ENCODE results near the gene PLA2G15.

PLA2G15 gene

DNA sequence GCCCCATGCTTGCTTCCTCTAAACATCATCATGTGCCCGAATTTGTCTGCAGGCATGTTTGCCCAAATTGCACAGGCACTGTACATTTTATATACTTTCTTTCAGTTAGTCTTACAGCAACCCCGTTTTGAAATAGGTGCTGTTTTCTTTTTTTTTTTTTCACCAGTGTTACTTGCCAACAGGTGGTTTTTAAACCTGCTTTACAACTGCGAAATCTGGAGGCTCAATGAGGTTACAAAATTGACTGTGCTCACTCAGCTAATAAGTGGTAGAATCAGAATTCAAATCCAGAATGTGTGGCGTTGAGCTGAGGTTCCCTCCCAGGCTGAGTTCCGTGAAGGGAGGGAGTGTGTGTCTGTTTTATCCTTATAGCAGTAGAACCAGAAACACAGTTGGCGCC, 5.8 kb downstream of the PLA2G15 start:
- Histone ChIP-seq H3K79me1 (ENCODE audit: low read length) (no peaks in the 10 kb centered on the region), H3K4ac (ENCODE audit: low read depth, low read length) (no peak overlapping the region), H2BK5ac (ENCODE audit: low read length) (no peak overlapping the region), H3K79me2 (ENCODE audit: control insufficient read depth, insufficient read depth, low read length) (no peaks in the 10 kb centered on the region), H3K9ac (ENCODE audit: low read length) (no peak overlapping the region), H3K36me3 (ENCODE audit: control insufficient read depth, insufficient read depth, low read length) (no peaks in the 10 kb centered on the region), H3K56ac (ENCODE audit: low read length) (no peak overlapping the region), H3K4me2 (ENCODE audit: low read length) (no peak overlapping the region), H3K18ac (ENCODE audit: low read length) (no peak overlapping the region), H3K27ac (ENCODE audit: low read depth, low read length) (no peak overlapping the region), H2AK5ac (ENCODE audit: low read length) (no peak overlapping the region), H4K8ac (ENCODE audit: low read depth, low read length) (no peak overlapping the region), H3K4me1 (ENCODE audit: control insufficient read depth, low read depth, low read length) (no peaks in the 10 kb centered on the region), H3K23ac (ENCODE audit: low read length) (no peak overlapping the region), H4K5ac (ENCODE audit: low read length) (no peak overlapping the region), H2BK120ac (ENCODE audit: low read depth, low read length) (no peak overlapping the region), H2BK15ac (replicated peaks; ENCODE audit: low read depth) (no peak overlapping the region), H3K27me3 (ENCODE audit: insufficient read depth, low read length, poor library complexity) (no peaks in the 10 kb centered on the region), H3K4me3 (ENCODE audit: low read length) (no peak overlapping the region)
- DNase-seq, result no peak
- no CpG with 5 or more reads among the region's 6 CpGs for WGBS (ENCODE audit: extremely low coverage, insufficient coverage, low lambda C conversion rate)

DNA sequence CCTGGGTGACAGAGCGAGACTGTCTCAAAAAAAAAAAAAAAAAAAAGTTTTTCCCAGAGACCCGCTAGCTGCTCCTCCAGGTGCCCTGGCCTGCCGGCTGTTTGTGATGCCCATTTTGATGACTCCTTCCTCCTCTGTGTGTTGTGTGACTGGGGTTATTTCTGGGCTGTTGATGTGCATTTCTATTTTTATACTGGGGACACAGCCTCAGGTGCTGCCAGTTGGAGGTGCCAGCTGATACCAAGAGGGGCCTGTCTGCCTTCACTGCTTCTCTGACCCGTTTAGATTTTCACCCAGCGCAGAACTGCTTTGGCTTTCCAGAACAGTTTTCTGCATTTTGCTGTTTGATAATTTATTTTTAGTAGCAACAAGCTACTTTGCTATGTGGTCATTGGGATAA, 6.7 kb downstream of the PLA2G15 start:
- Histone ChIP-seq H3K79me1 (ENCODE audit: low read length) (no peaks in the 10 kb centered on the region), H2AK5ac (ENCODE audit: low read length) (no peak overlapping the region), H4K8ac (ENCODE audit: low read depth, low read length) (no peak overlapping the region), H3K4me3 (ENCODE audit: low read length) (no peak overlapping the region), H3K9ac (ENCODE audit: low read length) (no peak overlapping the region), H4K5ac (ENCODE audit: low read length) (no peak overlapping the region), H3K4me2 (ENCODE audit: low read length) (no peak overlapping the region), H3K18ac (ENCODE audit: low read length) (no peak overlapping the region), H2BK15ac (replicated peaks; ENCODE audit: low read depth) (no peak overlapping the region), H2BK5ac (ENCODE audit: low read length) (no peak overlapping the region), H3K23ac (ENCODE audit: low read length) (no peak overlapping the region), H3K27ac (ENCODE audit: low read depth, low read length) (no peak overlapping the region), H2BK120ac (ENCODE audit: low read depth, low read length) (no peak overlapping the region), H3K56ac (ENCODE audit: low read length) (no peak overlapping the region), H3K4ac (ENCODE audit: low read depth, low read length) (no peak overlapping the region), H3K4me1 (ENCODE audit: control insufficient read depth, low read depth, low read length) (no peaks in the 10 kb centered on the region), H3K27me3 (ENCODE audit: insufficient read depth, low read length, poor library complexity) (no peaks in the 10 kb centered on the region), H3K36me3 (ENCODE audit: control insufficient read depth, insufficient read depth, low read length) (no peaks in the 10 kb centered on the region), H3K79me2 (ENCODE audit: control insufficient read depth, insufficient read depth, low read length) (no peaks in the 10 kb centered on the region)
- no CpG with 5 or more reads among the region's 5 CpGs for WGBS (ENCODE audit: extremely low coverage, insufficient coverage, low lambda C conversion rate)
- DNase-seq, result no peak

DNA sequence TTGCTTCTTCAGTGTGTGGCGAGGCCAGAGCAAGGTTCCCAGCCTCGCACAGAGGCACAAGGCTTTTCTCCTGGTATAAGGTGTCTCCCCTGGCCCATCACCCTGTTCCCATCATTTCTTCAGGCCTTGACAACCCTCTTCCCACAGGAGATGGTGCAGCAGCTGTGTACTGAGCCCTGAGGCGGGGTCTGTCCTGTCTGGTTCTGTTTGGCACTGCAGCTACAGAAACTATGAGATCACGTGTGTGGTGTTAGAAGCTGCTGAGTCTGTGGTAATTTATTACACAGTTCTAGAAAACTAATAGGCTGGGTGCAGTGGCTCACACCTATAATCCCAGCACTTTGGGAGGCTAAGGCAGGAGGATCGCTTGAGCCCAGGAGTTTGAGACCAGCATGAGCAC, 7.2 kb downstream of the PLA2G15 start:
- no peak overlapping the region for H3K9ac ChIP-seq (ENCODE audit: low read length)
- no peak overlapping the region for H3K23ac ChIP-seq (ENCODE audit: low read length)
- no CpG with 5 or more reads among the region's 5 CpGs for WGBS (ENCODE audit: extremely low coverage, insufficient coverage, low lambda C conversion rate)
- no peak overlapping the region for H4K8ac ChIP-seq (ENCODE audit: low read depth, low read length)
- H2BK15ac ChIP-seq (replicated peaks; ENCODE audit: low read depth), result no peak overlapping the region
- H2BK5ac ChIP-seq (ENCODE audit: low read length), result no peak overlapping the region
- H3K36me3 ChIP-seq (ENCODE audit: control insufficient read depth, insufficient read depth, low read length), result no peaks in the 10 kb centered on the region
- no peak overlapping the region for H3K4me2 ChIP-seq (ENCODE audit: low read length)
- no peak overlapping the region for H3K4me3 ChIP-seq (ENCODE audit: low read length)
- H3K27ac ChIP-seq (ENCODE audit: low read depth, low read length), result no peak overlapping the region
- H3K27me3 ChIP-seq (ENCODE audit: insufficient read depth, low read length, poor library complexity), result no peaks in the 10 kb centered on the region
- H3K79me1 ChIP-seq (ENCODE audit: low read length), result no peaks in the 10 kb centered on the region
- H3K56ac ChIP-seq (ENCODE audit: low read length), result no peak overlapping the region
- no peak overlapping the region for H3K4ac ChIP-seq (ENCODE audit: low read depth, low read length)
- H3K79me2 ChIP-seq (ENCODE audit: control insufficient read depth, insufficient read depth, low read length), result no peaks in the 10 kb centered on the region
- H4K5ac ChIP-seq (ENCODE audit: low read length), result no peak overlapping the region
- no peak for DNase-seq
- H3K4me1 ChIP-seq (ENCODE audit: control insufficient read depth, low read depth, low read length), result no peaks in the 10 kb centered on the region
- H2AK5ac ChIP-seq (ENCODE audit: low read length), result no peak overlapping the region
- H3K18ac ChIP-seq (ENCODE audit: low read length), result no peak overlapping the region
- no peak overlapping the region for H2BK120ac ChIP-seq (ENCODE audit: low read depth, low read length)

DNA sequence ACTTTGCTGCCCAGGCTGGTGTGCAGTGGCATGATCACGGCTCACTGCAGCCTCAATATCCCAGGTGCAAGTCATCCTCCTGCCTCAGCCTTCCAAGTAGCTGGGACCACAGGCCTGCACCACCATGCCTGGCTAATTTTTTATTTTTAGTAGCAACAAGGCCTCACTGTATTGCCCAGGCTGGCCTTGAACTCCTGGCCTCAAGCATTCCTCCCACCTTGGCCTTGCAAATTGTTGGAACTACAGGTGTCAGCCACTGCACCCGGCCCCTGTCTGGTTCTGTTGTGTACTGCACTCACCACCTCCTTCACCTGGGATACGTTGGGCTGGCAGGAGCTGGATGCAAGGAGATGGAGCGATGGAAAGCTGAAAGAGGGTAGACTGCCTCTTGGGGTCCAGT, 8.5 kb downstream of the PLA2G15 start:
- Histone ChIP-seq H4K5ac (ENCODE audit: low read length) (no peak overlapping the region), H3K4me3 (ENCODE audit: low read length) (no peak overlapping the region), H4K8ac (ENCODE audit: low read depth, low read length) (no peak overlapping the region), H3K56ac (ENCODE audit: low read length) (no peak overlapping the region), H3K23ac (ENCODE audit: low read length) (no peak overlapping the region), H3K27me3 (ENCODE audit: insufficient read depth, low read length, poor library complexity) (no peaks in the 10 kb centered on the region), H3K79me1 (ENCODE audit: low read length) (no peaks in the 10 kb centered on the region), H3K27ac (ENCODE audit: low read depth, low read length) (no peak overlapping the region), H2BK120ac (ENCODE audit: low read depth, low read length) (no peak overlapping the region), H3K4me2 (ENCODE audit: low read length) (no peak overlapping the region), H3K79me2 (ENCODE audit: control insufficient read depth, insufficient read depth, low read length) (no peaks in the 10 kb centered on the region), H3K36me3 (ENCODE audit: control insufficient read depth, insufficient read depth, low read length) (no peaks in the 10 kb centered on the region), H2AK5ac (ENCODE audit: low read length) (no peak overlapping the region), H3K4ac (ENCODE audit: low read depth, low read length) (no peak overlapping the region), H2BK5ac (ENCODE audit: low read length) (no peak overlapping the region), H3K18ac (ENCODE audit: low read length) (no peak overlapping the region), H3K4me1 (ENCODE audit: control insufficient read depth, low read depth, low read length) (no peaks in the 10 kb centered on the region), H2BK15ac (replicated peaks; ENCODE audit: low read depth) (no peak overlapping the region), H3K9ac (ENCODE audit: low read length) (no peak overlapping the region)
- no peak for DNase-seq
- WGBS (ENCODE audit: extremely low coverage, insufficient coverage, low lambda C conversion rate), result no CpG with 5 or more reads among the region's 4 CpGs

DNA sequence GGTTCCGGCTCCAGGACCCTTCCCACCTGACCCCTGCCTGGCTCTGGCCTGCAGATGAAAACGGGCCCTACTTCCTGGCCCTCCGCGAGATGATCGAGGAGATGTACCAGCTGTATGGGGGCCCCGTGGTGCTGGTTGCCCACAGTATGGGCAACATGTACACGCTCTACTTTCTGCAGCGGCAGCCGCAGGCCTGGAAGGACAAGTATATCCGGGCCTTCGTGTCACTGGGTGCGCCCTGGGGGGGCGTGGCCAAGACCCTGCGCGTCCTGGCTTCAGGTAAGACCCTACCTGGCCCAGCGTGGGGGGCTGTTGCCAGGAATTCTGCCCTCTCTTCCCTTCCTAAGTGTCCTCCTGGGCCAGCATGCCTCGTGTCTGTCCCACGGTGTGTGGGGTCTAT, 10.5 kb downstream of the PLA2G15 start:
- no peaks in the 10 kb centered on the region for H3K4me1 ChIP-seq (ENCODE audit: control insufficient read depth, low read depth, low read length)
- H2BK5ac ChIP-seq (ENCODE audit: low read length), result no peak overlapping the region
- no peak overlapping the region for H3K56ac ChIP-seq (ENCODE audit: low read length)
- no peak overlapping the region for H3K23ac ChIP-seq (ENCODE audit: low read length)
- no peak overlapping the region for H3K4me2 ChIP-seq (ENCODE audit: low read length)
- H3K27me3 ChIP-seq (ENCODE audit: insufficient read depth, low read length, poor library complexity), result no peaks in the 10 kb centered on the region
- no peak overlapping the region for H3K9ac ChIP-seq (ENCODE audit: low read length)
- no peaks in the 10 kb centered on the region for H3K79me2 ChIP-seq (ENCODE audit: control insufficient read depth, insufficient read depth, low read length)
- H3K79me1 ChIP-seq (ENCODE audit: low read length), result no peaks in the 10 kb centered on the region
- H3K18ac ChIP-seq (ENCODE audit: low read length), result no peak overlapping the region
- H3K27ac ChIP-seq (ENCODE audit: low read depth, low read length), result no peak overlapping the region
- no peak overlapping the region for H2BK120ac ChIP-seq (ENCODE audit: low read depth, low read length)
- no CpG with 5 or more reads among the region's 18 CpGs for WGBS (ENCODE audit: extremely low coverage, insufficient coverage, low lambda C conversion rate)
- H3K36me3 ChIP-seq (ENCODE audit: control insufficient read depth, insufficient read depth, low read length), result no peaks in the 10 kb centered on the region
- H3K4ac ChIP-seq (ENCODE audit: low read depth, low read length), result no peak overlapping the region
- no peak overlapping the region for H4K5ac ChIP-seq (ENCODE audit: low read length)
- H4K8ac ChIP-seq (ENCODE audit: low read depth, low read length), result no peak overlapping the region
- H2AK5ac ChIP-seq (ENCODE audit: low read length), result no peak overlapping the region
- no peak overlapping the region for H3K4me3 ChIP-seq (ENCODE audit: low read length)
- no peak overlapping the region for H2BK15ac ChIP-seq (replicated peaks; ENCODE audit: low read depth)
- no peak for DNase-seq

DNA sequence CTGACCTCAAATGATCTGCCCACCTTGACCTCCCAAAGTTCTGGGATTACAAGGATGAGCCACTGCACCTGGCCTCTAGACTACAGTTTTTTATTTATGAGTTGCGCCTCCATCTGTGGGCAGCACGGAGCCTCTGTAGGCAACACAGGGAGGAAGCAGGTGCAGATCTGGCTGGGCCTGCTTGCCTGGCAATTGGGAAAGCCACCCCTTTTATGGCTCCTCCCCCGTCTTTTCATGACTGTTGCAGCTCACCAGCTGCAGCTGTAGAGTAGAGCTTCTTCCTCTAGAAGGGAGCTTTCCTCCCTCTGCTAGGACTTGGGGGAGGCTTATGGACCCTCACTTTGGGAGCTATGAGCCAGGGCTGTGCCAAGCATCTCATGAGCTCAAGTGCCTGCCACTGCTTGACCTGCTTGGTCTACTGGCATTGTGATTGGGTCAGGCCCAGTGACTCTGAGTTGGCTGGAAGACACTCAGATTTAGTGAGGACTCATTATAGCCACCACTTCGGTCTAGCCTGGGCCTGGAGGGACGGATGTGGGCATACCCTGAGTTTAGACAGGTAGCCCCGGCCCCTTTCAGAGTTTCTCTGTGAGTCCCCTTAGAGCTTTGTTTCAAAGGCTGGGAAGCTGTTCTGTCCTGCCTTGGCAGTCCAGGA, 12.2 kb downstream of the PLA2G15 start:
- DNase-seq, result no peak
- Histone ChIP-seq H3K79me2 (ENCODE audit: control insufficient read depth, insufficient read depth, low read length) (no peaks in the 10 kb centered on the region), H3K56ac (ENCODE audit: low read length) (no peak overlapping the region), H3K27me3 (ENCODE audit: insufficient read depth, low read length, poor library complexity) (no peaks in the 10 kb centered on the region), H3K4me2 (ENCODE audit: low read length) (no peak overlapping the region), H3K79me1 (ENCODE audit: low read length) (no peaks in the 10 kb centered on the region), H3K27ac (ENCODE audit: low read depth, low read length) (no peak overlapping the region), H2BK5ac (ENCODE audit: low read length) (no peak overlapping the region), H3K18ac (ENCODE audit: low read length) (no peak overlapping the region), H3K9ac (ENCODE audit: low read length) (no peak overlapping the region), H2BK15ac (replicated peaks; ENCODE audit: low read depth) (no peak overlapping the region), H2BK120ac (ENCODE audit: low read depth, low read length) (no peak overlapping the region), H4K8ac (ENCODE audit: low read depth, low read length) (no peak overlapping the region), H3K4me1 (ENCODE audit: control insufficient read depth, low read depth, low read length) (no peaks in the 10 kb centered on the region), H3K36me3 (ENCODE audit: control insufficient read depth, insufficient read depth, low read length) (no peaks in the 10 kb centered on the region), H4K5ac (ENCODE audit: low read length) (no peak overlapping the region), H3K4me3 (ENCODE audit: low read length) (no peak overlapping the region), H2AK5ac (ENCODE audit: low read length) (no peak overlapping the region), H3K4ac (ENCODE audit: low read depth, low read length) (no peak overlapping the region), H3K23ac (ENCODE audit: low read length) (no peak overlapping the region)
- no CpG with 5 or more reads among the region's 6 CpGs for WGBS (ENCODE audit: extremely low coverage, insufficient coverage, low lambda C conversion rate)
